RCC 7860 (cell line): ENCODE measurements around the gene CPOX.

Experiments
- DNase-seq: peaks from one replicate; pipeline ENCODE4 v3.0.0-alpha.2; 2015; ENCODE audit warnings: low spot score
- FAIRE-seq: peaks from 2 replicates; lab custom pipeline; 2012; peaks lifted over from hg19 to GRCh38; lab: Jason Lieb, UNC

CPOX gene

DNA sequence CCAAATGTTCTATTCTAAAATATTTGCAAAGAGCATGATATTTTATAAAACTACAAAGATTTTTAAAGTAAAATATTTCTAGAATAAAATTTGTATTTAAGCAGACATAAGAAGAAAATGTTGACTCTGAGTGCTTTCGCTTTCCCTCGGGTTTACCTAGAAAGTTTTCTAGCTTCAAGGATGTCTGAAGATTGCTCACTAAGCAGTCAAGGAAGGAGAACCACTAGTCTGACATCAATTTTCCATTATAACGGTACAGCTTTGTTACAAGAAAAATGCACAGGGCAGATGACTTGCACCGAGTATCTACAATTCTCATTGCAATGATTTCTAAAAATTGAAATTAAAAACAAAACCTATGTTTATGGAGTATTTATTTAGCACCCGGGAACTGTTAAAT lies 47.5 kb downstream of the CPOX start:
- DNase-seq (no peak), FAIRE-seq (no peak)

GRCh38 chr3:98542623-98543022 lies 50.8 kb downstream of the CPOX start:
- FAIRE-seq = no peak
- DNase-seq = no peak

DNA sequence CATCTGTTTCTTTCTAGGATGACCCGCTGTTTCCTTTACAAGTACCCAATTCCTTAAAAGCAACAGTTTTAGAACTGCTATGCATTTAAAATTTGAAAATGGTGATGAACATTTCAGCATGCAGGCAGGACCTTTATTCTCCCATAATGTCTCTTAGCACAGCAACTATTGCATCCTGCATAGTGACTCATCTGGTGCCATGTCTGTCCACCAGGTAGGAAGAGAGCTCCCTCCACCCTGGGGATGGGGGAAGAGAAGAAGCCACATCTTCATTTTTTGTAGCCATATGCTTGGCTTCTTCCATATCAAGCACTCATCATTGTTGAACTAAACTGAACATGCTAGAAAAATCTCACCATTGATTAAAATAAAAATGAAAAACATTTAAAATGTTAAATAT lies 51.7 kb downstream of the CPOX start:
- FAIRE-seq = peak; percentile 26
- DNase-seq = peak; percentile 33

DNA sequence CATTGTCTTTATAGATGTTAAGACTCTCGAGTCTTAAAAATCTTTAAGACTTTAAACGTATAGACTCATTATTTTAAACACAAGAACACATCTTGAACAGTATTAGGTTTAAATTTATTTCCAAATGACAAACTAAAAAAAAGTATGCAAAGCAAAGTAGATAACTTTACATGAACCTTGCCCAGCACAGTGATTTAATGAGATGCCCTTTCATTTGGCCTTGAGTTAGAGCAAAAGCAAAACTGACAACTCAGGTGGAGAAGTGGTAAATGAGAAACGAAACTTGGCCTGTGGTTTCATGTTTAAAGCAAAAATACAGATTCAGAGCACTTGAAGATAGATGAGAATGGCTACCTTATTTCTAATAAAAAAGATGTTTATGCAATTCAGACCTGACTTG lies 53.1 kb downstream of the CPOX start:
- DNase-seq (no peak), FAIRE-seq (no peak)

- FAIRE-seq = peak; percentile 99
Measured at GRCh38 chr3:98536456-98537017, 56.9 kb downstream of the CPOX start.

GRCh38 chr3:98534734-98535133 lies 58.7 kb downstream of the CPOX start:
- no peak for DNase-seq
- FAIRE-seq = no peak

More at GRCh38 chr3:98536456-98537017, 56.9 kb downstream of the CPOX start:
- DNase-seq = peak; percentile 88

DNA sequence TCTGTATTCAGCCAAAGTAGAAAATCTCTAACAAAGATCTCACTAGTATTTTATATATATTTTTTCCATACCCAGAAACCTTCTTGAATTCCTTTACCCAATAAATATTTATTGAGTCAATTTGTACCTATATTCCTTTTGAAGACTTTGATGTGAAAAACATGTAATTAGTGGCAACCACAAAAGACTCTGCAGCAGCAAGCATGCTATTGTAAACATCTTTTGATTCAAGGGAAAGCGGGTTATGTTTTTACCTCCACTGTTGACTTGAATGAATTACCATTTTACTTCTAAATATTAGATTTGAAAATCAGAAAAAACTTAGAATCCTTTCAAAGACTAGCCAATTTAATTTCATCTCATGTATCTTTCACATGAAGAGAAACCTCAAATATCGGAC lies 59.2 kb downstream of the CPOX start:
- FAIRE-seq = peak; percentile 51
- DNase-seq = no peak

DNA sequence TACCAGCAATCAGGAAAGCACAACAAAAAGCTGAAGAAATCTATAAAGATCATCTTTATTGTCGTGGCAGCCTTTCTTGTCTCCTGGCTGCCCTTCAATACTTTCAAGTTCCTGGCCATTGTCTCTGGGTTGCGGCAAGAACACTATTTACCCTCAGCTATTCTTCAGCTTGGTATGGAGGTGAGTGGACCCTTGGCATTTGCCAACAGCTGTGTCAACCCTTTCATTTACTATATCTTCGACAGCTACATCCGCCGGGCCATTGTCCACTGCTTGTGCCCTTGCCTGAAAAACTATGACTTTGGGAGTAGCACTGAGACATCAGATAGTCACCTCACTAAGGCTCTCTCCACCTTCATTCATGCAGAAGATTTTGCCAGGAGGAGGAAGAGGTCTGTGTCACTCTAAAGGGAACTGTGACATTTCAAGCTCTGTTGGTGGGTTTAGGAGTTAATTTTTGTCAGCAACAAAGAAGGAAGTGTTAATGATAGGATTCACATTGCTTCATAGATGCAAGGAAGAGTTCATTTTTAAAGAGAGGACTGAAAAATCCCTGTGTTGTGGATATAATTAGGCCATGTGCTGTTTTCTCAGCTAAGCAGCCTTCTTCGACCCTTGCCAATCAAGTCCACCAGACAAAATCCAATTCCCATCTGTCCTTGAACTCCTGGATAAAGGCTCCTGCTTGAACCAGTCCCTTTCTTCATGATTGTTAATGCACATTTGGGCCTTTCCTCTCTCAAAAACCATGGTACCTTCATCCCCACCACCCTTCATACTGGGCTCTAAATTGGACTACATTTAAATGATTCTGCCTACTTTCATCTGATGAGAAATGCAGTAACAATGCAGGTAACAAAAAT lies 60.5 kb downstream of the CPOX start:
- FAIRE-seq (no peak), DNase-seq (no peak)

GRCh38 chr3:98532275-98532637 lies 61.2 kb downstream of the CPOX start:
- DNase-seq (no peak), FAIRE-seq (no peak)

DNA sequence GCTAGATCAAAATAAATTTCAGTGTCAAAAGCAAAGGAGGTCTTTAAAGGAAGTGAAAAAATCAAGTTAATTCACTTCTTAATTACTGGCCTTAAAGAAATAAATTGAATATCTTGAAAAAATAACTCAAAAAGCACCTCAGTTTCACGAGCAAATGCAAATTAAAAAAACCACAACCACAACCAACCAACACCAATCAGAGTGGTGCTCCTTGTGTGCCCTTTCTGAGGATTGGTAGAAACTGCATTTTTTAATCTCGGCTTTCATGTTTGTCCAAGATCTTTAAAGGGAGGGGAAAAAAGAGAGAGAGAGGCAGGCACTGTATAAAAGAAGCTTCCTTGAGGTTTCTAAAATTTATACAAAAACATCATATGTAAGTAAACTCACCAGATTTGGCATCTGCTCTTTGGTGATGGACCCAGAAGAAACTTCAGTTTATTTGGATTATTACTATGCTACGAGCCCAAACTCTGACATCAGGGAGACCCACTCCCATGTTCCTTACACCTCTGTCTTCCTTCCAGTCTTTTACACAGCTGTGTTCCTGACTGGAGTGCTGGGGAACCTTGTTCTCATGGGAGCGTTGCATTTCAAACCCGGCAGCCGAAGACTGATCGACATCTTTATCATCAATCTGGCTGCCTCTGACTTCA lies 61.7 kb downstream of the CPOX start, which contains the start of gene GPR15:
TSS of gene GPR15 (plus strand) at position 357 of the 653 bp plus-strand sequence. CDS start at position 413, 56 bp downstream.
- DNase-seq (no peak), FAIRE-seq (no peak)

- DNase-seq (no peak), FAIRE-seq (no peak)
Measured at GRCh38 chr3:98530676-98531075, 62.7 kb downstream of the CPOX start.

DNA sequence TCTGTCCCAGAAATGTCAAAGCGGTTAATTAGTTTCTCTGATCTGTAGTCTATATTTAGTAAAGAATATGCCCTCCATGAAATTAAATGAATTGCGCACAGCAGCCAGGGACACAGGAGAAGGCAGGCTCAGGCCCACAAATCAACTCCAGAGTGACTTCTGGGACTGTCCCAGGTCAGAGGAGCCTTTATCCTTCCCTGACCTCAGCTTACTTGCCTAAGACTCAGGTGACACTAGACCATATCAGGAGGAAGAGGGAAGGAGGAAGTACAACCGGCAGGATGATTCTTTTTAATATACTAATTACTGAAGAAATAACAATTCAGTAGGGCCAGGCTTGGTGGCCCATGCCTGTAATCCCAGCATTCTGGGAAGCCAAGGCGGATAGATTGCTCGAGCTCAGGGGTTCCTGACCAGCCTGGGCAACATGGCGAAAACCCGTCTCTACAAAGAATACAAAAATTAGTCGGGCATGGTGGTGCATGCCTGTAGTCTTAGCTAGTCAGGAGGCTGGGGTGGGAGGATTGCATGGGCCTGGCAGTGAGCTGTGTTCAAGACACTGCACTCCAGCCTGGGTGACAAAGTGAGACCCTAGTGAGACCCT lies 63.5 kb downstream of the CPOX start:
- FAIRE-seq (no peak), DNase-seq (no peak)
